ENCODE results near the gene KIF13A.

DNA sequence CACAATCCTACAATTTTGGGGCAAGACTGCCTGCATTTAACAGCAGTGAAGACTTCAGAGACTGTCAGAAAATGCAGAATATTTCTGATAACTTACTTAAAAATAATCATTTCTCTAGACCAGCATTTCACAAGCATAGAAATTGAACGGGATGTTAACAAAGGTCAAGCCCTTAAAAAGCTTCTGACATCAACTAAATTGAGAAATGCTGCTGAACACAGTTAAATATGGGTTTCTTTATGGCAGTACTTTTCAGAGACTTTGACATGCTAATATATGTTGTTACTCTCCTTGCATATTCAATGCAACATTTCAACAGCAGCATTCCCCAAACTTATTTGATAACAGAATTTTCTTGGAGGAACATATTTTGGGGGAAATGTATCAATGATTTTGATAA lies 84.5 kb downstream of the KIF13A start:
- TF ChIP-seq, protein P1, sequence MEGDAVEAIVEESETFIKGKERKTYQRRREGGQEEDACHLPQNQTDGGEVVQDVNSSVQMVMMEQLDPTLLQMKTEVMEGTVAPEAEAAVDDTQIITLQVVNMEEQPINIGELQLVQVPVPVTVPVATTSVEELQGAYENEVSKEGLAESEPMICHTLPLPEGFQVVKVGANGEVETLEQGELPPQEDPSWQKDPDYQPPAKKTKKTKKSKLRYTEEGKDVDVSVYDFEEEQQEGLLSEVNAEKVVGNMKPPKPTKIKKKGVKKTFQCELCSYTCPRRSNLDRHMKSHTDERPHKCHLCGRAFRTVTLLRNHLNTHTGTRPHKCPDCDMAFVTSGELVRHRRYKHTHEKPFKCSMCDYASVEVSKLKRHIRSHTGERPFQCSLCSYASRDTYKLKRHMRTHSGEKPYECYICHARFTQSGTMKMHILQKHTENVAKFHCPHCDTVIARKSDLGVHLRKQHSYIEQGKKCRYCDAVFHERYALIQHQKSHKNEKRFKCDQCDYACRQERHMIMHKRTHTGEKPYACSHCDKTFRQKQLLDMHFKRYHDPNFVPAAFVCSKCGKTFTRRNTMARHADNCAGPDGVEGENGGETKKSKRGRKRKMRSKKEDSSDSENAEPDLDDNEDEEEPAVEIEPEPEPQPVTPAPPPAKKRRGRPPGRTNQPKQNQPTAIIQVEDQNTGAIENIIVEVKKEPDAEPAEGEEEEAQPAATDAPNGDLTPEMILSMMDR (IDR thresholded peaks at IDR 0.05), result no peak
- no peak for TF ChIP-seq POLR2A (IDR thresholded peaks at IDR 0.05)
- TF ChIP-seq EP300 (IDR thresholded peaks at IDR 0.05; ENCODE audit: low read depth), result no peak
- TF ChIP-seq POLR2AphosphoS5 (IDR thresholded peaks at IDR 0.05), result no peak
